GM19351 (cell line): Measurements from ENCODE around the gene RIPPLY2.
"Not testable (repeated sequence)": the region's sequence is repeated elsewhere in the genome, so short reads cannot be mapped to it uniquely, and the experiment has no call there.

Experiments used
- ATAC-seq: cut with Tn5 transposase; IDR thresholded peaks from one replicate; pipeline ENCODE4 v1.9.1; 2021; ENCODE audit warnings: mild to moderate bottlenecking, moderate library complexity; ENCODE audit not compliant: unreplicated experiment

The RIPPLY2 gene

DNA sequence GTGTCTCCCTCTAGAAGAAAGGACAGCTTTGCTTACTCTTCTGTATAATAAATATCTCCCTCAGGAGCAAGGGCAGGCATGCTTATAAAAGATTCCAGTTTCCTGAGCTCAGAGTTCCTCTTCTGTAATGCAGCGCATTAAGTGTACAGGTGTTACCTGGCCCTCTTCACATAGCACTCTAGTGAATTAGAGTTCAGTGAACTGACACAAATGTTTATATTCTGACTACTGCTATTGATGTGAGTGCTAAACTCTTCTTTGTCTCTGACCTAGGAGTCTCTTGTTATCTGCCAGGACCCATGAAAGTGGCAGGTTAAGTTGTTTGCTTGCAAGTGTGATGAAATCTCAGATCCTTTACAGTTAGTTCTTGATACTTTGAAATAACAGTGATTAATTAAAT, 39.9 kb downstream of the RIPPLY2 start:
- ATAC-seq, result no peak

DNA sequence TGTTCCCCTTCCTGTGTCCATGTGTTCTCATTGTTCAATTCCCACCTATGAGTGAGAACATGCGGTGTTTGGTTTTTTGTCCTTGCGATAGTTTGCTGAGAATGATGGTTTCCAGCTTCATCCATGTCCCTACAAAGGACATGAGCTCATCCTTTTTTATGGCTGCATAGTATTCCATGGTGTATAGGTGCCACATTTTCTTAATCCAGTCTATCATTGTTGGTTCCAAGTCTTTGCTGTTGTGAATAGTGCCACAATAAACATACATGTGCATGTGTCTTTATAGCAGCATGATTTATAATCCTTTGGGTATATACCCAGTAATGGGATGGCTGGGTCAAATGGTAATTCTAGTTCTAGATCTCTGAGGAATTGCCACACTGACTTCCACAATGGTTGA, 43.9 kb downstream of the RIPPLY2 start:
- ATAC-seq, result not testable (repeated sequence)

DNA sequence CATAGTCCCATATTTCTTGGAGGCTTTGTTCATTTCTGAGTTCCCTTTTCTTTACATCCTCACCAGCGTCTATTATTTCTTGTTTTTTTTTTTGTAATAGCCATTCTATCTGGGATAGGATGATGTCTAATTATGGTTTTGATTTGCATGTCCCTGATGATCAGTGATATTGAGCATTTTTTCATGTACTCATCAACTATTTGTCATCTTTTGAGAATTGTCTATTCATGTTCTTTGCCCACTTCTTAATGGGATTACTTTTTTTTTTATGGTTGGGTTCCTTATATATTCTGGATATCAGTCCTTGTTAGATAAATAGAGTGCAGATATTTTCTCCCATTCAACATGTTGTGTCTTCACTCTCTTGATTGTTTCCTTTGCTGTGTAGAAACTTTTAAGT, 48.5 kb downstream of the RIPPLY2 start:
- ATAC-seq, result no peak

DNA sequence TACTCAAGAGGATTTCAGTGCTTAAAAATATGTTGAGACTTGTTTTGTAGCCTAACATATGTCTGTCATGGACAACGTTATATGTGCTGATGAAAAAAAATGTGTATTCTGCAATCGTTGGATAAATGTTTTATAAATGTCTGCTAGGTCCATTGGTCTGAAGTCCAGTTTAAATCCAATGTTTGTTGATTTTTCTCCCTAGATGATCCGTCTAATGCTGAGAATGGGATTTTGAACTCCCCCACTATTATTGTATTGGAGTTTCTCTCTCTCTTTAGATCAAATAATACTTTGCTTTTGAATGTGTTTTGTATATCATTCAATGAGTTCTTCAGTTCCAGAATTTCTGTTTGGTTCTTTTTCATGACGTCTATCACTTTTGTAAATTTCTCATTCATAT, 51.2 kb downstream of the RIPPLY2 start:
- ATAC-seq, result no peak

DNA sequence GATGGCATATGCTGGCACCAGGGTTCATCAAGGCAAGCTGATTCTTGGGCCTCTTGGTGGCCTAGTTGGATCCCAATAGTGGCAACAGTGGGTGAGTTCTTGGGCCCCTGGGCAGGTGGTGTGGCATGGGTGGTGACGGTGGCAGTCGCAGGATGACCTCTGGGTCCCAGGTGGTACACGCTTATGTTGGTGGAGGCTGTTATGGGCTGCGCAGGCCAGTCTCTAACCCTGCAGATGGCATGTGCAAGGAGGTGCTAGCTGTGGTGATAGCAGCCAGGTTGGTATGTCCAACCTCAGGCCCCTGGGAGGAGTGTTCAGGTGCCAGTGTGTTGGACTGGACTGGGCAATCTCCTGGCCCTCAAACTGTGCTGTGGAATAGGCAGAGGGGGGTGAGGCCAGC, 52.5 kb downstream of the RIPPLY2 start:
- ATAC-seq, result no peak
